PC-3 (cell line): ENCODE data around the gene TMEM132D. TPM values are rescaled to one million over a fixed set of nuclear protein-coding genes. Genes with fewer than 3 reads are reported as not detected.

Source experiments
- ATAC-seq: fragments of 200-7000 bp; cut with Tn5 transposase; 2 replicates; pipeline ENCODE4 v1.9.1; 2020; ENCODE audit warnings: mild to moderate bottlenecking, moderate library complexity
- BruUV-seq: library from RNA; stranded (reverse); fragments of 400-500 nt; replicated peaks from 2 replicates; lab custom pipeline; 2021; lab: Mats Ljungman, UMichigan
- CTCF ChIA-PET: fragments of 300-600 bp; sonication (Branson Sonifier 250); formaldehyde crosslinking; loops from one replicate; lab custom pipeline; 2022; ENCODE audit warnings: antibody characterized with exemption; lab: Charles Lee
- POLR2A ChIA-PET: fragments of 300-600 bp; sonication (Branson Sonifier 250); formaldehyde crosslinking; loops from one replicate; lab custom pipeline; 2022; ENCODE audit warnings: antibody characterized with exemption; ENCODE audit not compliant: unreplicated experiment; lab: Charles Lee
- DNase-seq: peaks from one replicate; pipeline ENCODE4 v3.0.0-alpha.2; 2015
- H2AFZ ChIP-seq: fragments of 300-600 bp; sonication (generic); 2 replicates; pipeline ENCODE4 v1.6.0; 2016; ENCODE audit warnings: antibody characterized with exemption, low read length
- H3F3A ChIP-seq: fragments of 300-600 bp; sonication (generic); one replicate; pipeline ENCODE4 v1.6.0; 2017; ENCODE audit warnings: antibody characterized with exemption, low read length, control low read depth, mild to moderate bottlenecking; ENCODE audit not compliant: unreplicated experiment
- H3K27ac ChIP-seq: fragments of 300-600 bp; sonication (generic); 2 replicates; pipeline ENCODE4 v1.5.1; 2016; ENCODE audit warnings: mild to moderate bottlenecking, low read length
- H3K27me3 ChIP-seq: fragments of 300-600 bp; sonication (generic); 2 replicates; pipeline ENCODE4 v1.6.1; 2016; ENCODE audit warnings: low read length, mixed read lengths
- H3K36me3 ChIP-seq: fragments of 300-600 bp; sonication (generic); 2 replicates; pipeline ENCODE4 v1.6.1; 2016; ENCODE audit warnings: low read depth, mixed run types, low read length, mixed read lengths
- H3K4me1 ChIP-seq: fragments of 300-600 bp; sonication (generic); 2 replicates; pipeline ENCODE4 v1.5.1; 2016; ENCODE audit warnings: low read length; ENCODE audit not compliant: insufficient read depth
- H3K4me2 ChIP-seq: fragments of 300-600 bp; sonication (generic); 2 replicates; pipeline ENCODE4 v1.6.0; 2016; ENCODE audit warnings: low read length
- H3K4me3 ChIP-seq: fragments of 300-600 bp; sonication (generic); 2 replicates; pipeline ENCODE4 v1.5.1; 2016; ENCODE audit warnings: mild to moderate bottlenecking, low read length, mixed read lengths
- H3K79me2 ChIP-seq: fragments of 300-600 bp; sonication (generic); 2 replicates; pipeline ENCODE4 v1.6.1; 2017; ENCODE audit warnings: low read length, mixed read lengths
- H3K9ac ChIP-seq: fragments of 300-600 bp; sonication (generic); 2 replicates; pipeline ENCODE4 v1.6.0; 2016; ENCODE audit warnings: mild to moderate bottlenecking, low read length
- H3K9me2 ChIP-seq: fragments of 300-600 bp; sonication (generic); replicated peaks from 2 replicates; pipeline ENCODE4 v1.6.1; 2016; ENCODE audit warnings: mixed run types, low read length, mixed read lengths
- H3K9me3 ChIP-seq: fragments of 300-600 bp; sonication (generic); 2 replicates; pipeline ENCODE4 v1.6.1; 2016; ENCODE audit warnings: low read length, mixed read lengths
- H4K20me1 ChIP-seq: fragments of 300-600 bp; sonication (generic); 2 replicates; pipeline ENCODE4 v1.6.1; 2016; ENCODE audit warnings: low read length, mixed read lengths
- CTCF ChIP-seq: fragments of 300-600 bp; sonication (generic); conservative IDR thresholded peaks from 2 replicates; pipeline ENCODE4 v1.5.1; 2017; ENCODE audit warnings: antibody characterized with exemption, low read depth, mild to moderate bottlenecking, low read length
- EZH2 ChIP-seq: fragments of 300-600 bp; sonication (generic); IDR thresholded peaks from one replicate; pipeline ENCODE4 v1.6.1; 2017; ENCODE audit warnings: antibody characterized with exemption, mild to moderate bottlenecking, low read length; ENCODE audit not compliant: unreplicated experiment
- EZH2phosphoT487 ChIP-seq: fragments of 300-600 bp; sonication (generic); IDR thresholded peaks from 2 replicates; pipeline ENCODE4 v1.6.1; 2018; ENCODE audit warnings: mild to moderate bottlenecking, antibody characterized with exemption, low read length, borderline replicate concordance
- intact Hi-C: fragments of 100-400 bp; cut with micrococcal nuclease; formaldehyde crosslinking; loops from 2 replicates; pipeline ENCODE4 v1.9.0; 2023
- total RNA-seq: library from RNA; depleted of rRNA; stranded (reverse); fragments of >200 nt; gene quantifications from 2 replicates; pipeline ENCODE4 v1.2.3, GENCODE V29; 2014

TMEM132D gene
- total RNA-seq, 1 experiment from 2014 or later, result not detected

GRCh38 chr12:129089576-129089975 lies 814.2 kb downstream of the TMEM132D start:
- H3K27ac ChIP-seq, result no peak overlapping the region
- H3K27me3 ChIP-seq, result no peaks in the 10 kb centered on the region
- no TSS peak for BruUV-seq
- no peak overlapping the region for H3K9ac ChIP-seq
- H3K9me3 ChIP-seq, result no peaks in the 10 kb centered on the region
- H3K9me2 ChIP-seq, result no peaks in the 10 kb centered on the region
- ChIA-PET CTCF (no interaction called here), POLR2A (no interaction called here)
- H3K36me3 ChIP-seq, result no peaks in the 10 kb centered on the region
- no peak overlapping the region for H2AFZ ChIP-seq
- no peak for ATAC-seq
- no peak for DNase-seq
- no peaks in the 10 kb centered on the region for H3K79me2 ChIP-seq
- no peaks in the 10 kb centered on the region for H4K20me1 ChIP-seq
- no peaks in the 10 kb centered on the region for H3F3A ChIP-seq
- H3K4me1 ChIP-seq, result no peaks in the 10 kb centered on the region
- no peak overlapping the region for H3K4me3 ChIP-seq
- intact Hi-C loops, result no loop called here
- no peak overlapping the region for H3K4me2 ChIP-seq
- TF ChIP-seq EZH2 (no peak), EZH2phosphoT487 (no peak), CTCF (no peak)

GRCh38 chr12:129084875-129085826 lies 818.7 kb downstream of the TMEM132D start:
- H3K36me3 ChIP-seq, result no peaks in the 10 kb centered on the region
- H3K9me2 ChIP-seq, result no peaks in the 10 kb centered on the region
- no peak overlapping the region for H3K27ac ChIP-seq
- ChIA-PET CTCF (no interaction called here), POLR2A (no interaction called here)
- no peaks in the 10 kb centered on the region for H3K79me2 ChIP-seq
- no peak overlapping the region for H3K4me3 ChIP-seq
- H3F3A ChIP-seq, result no peaks in the 10 kb centered on the region
- ATAC-seq (no peak), DNase-seq (no peak)
- H3K9me3 ChIP-seq, result no peaks in the 10 kb centered on the region
- H3K4me2 ChIP-seq, result no peak overlapping the region
- H3K27me3 ChIP-seq, result no peaks in the 10 kb centered on the region
- H2AFZ ChIP-seq, result no peak overlapping the region
- intact Hi-C loops, result no loop called here
- BruUV-seq, result no TSS peak
- no peak for TF ChIP-seq EZH2
- TF ChIP-seq EZH2phosphoT487, result no peak
- TF ChIP-seq CTCF, result no peak
- no peaks in the 10 kb centered on the region for H4K20me1 ChIP-seq
- H3K4me1 ChIP-seq, result no peaks in the 10 kb centered on the region
- H3K9ac ChIP-seq, result no peak overlapping the region
